MG63 (cell line): ENCODE results near the gene GPN3. TPM values are rescaled to one million over a fixed set of nuclear protein-coding genes. Genes with fewer than 3 reads are reported as not detected.
"Not testable (repeated sequence)": the region's sequence is repeated elsewhere in the genome, so short reads cannot be mapped to it uniquely, and the experiment has no call there.

Source experiments
- DNase-seq: peaks from one replicate; pipeline ENCODE4 v3.0.0-alpha.2; 2020
- H3K27me3 ChIP-seq: fragments of 250-450 bp; sonication (Bioruptor Pico); 2 replicates; pipeline ENCODE4 v1.5.1; 2020; ENCODE audit warnings: mild to moderate bottlenecking, moderate library complexity
- H3K36me3 ChIP-seq: fragments of 250-450 bp; sonication (Bioruptor Pico); 2 replicates; pipeline ENCODE4 v1.5.1; 2020; ENCODE audit warnings: mild to moderate bottlenecking, moderate library complexity
- H3K4me3 ChIP-seq: fragments of 250-450 bp; sonication (Bioruptor Pico); 2 replicates; pipeline ENCODE4 v1.5.1; 2020; ENCODE audit warnings: mild to moderate bottlenecking, moderate library complexity
- H3K9me3 ChIP-seq: fragments of 250-450 bp; sonication (Bioruptor Pico); 2 replicates; pipeline ENCODE4 v1.5.1; 2020; ENCODE audit warnings: mild to moderate bottlenecking, moderate library complexity
- total RNA-seq: library from RNA; depleted of rRNA; stranded (reverse); fragments of >200 nt; shearing (Covaris generic); gene quantifications from 2 replicates; pipeline ENCODE4 v1.2.3, GENCODE V29; 2014; ENCODE audit warnings: low replicate concordance

GPN3 gene
- total RNA-seq, 1 experiment from 2014 or later = 38.0 TPM

DNA sequence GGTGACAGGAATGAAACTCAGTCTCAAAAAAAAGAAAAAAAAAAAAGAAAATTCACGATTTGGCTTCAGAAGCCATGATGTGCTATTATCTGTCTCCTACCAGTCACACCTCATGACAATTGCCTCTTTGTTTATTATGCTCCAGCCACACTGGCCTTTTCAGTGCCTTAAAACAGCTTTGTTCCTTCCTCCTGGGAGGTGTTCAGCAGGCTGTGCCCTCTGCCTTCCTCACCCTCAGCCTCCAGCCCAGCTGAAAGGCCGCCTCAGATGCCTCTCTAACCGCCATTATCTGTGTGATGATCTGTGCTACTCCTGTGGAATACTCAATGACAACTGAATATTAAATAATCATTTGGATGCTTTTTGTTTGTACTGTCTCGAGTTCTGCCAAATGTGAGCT lies 9.3 kb downstream of the GPN3 start:
- no peaks in the 10 kb centered on the region for H3K27me3 ChIP-seq
- no peak for DNase-seq
- no peaks in the 10 kb centered on the region for H3K9me3 ChIP-seq
- no peak overlapping the region for H3K4me3 ChIP-seq
- H3K36me3 ChIP-seq = peaks cover 12% of the 10 kb centered on the region

DNA sequence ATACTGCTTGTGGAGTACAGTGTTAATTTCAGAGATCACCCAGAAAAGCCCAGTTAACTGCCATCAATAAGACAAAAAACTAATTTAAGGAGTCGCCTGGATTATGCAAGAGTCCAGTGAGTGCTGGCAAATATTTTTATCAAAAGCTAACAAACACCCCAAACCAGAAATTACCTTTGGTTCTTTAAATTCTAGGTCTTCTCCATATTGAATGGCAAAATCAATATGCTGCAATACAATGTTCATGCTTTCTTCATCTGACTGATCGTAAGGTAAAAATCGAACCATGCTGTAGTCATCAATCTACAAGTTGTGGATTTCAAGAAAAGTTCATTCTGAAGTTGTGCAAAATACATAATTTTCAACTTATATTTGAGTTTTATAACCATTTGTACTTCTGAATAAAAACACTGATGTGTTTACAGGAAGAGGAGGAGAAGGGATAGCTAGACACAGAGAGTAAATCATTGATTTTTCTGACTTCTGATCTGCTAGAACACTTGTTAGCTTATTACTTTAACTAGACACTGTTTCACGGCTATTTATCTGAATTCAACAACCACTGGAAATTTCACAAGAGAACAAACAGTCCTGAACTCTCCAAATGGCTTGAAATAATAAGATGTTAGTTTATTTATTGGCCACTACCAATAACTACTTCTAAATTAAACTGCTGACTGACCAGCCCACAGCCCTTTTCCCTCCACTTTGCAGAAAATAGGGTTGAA lies 14.3 kb downstream of the GPN3 start:
- Histone ChIP-seq H3K9me3 (no peaks in the 10 kb centered on the region), H3K36me3 (peaks cover 10% of the 10 kb centered on the region), H3K27me3 (no peaks in the 10 kb centered on the region), H3K4me3 (no peak overlapping the region)
- no peak for DNase-seq

DNA sequence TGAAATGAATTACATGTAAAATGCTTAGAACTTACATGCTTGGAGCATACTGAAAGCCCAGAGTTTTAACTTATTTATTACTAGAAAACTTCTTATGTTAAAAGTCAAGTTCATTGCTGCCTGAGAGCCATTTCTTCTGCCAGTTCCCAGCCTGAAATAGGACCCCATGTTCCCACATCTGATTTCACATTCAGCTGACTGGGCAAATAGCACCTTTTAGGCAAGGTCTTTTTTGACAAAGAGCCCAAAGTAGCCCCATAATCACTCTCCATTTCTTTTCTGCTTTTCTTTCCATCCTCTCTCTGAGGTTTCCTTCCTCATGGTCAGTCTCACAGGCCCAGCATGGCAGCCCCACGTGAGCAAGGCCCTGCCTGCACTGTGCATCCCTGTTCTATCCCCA lies 16.8 kb downstream of the GPN3 start:
- no peak for DNase-seq
- no peaks in the 10 kb centered on the region for H3K27me3 ChIP-seq
- no peak overlapping the region for H3K4me3 ChIP-seq
- H3K36me3 ChIP-seq = peaks cover 23% of the 10 kb centered on the region
- H3K9me3 ChIP-seq = no peaks in the 10 kb centered on the region

DNA sequence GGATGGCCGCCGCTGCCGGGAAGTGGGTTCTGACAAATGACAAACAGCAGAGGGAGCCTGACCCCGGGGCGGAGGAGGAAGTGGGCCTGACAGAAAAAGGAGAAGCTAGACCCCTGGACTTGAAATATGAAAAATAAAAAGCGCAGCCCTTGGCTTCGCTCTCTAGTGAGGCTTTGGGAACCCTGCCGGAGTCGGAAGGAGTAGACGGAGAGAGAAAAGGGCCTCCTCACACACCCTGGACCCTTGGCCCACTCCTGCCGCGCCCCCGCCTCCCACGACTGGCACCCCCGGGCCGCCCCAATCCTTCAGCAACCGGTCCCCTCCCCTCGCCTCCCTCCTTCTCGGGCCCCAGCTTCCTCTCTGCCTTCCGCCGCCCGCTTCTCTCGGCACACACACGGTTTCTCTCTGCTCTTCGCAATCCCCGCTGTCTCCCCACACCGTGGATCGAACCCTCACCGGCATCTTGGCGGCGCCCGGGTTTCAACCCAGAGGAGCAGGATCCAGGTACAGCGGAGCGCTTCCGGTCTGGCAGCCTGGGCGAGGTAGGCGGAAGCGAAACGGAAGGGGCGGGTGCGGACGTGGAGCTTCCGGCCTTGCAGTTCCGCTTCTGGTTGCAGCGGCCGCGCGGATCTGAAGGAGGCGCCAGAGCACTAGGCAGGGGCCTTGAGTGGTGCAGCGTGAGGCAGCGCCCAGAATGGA lies 18.1 kb downstream of the GPN3 start, which contains the start of gene ARPC3:
Gene ARPC3 (minus strand): TSS at position 539 of the 699 bp plus-strand sequence. CDS start 77 bp downstream, at position 462.
- Histone ChIP-seq H3K4me3 (peak within 1 kb of the TSS; percentile 94), H3K36me3 (peaks cover 20% of the 10 kb centered on the region), H3K9me3 (no peaks in the 10 kb centered on the region), H3K27me3 (no peaks in the 10 kb centered on the region)
- DNase-seq = peak; percentile 95

DNA sequence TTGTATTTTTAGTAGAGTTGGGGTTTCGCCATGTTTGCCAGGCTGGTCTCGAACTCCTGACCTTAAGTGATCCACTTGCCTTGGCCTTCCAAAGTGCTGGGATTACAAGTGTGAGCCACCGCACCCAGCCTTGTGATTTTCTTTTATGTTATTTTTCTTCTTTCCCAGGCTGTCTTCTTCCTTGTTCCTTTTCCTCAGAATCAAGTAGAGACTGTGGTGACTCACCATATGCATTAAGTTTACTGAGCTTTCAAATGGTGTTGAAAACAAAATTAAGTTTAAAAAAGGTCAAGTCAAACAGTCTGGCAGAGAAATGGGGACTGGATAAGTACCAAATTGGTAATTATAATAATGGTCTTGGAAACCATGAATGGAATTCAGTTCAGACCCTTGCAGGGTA lies 23.6 kb downstream of the GPN3 start:
- peaks cover 58% of the 10 kb centered on the region for H3K36me3 ChIP-seq

DNA sequence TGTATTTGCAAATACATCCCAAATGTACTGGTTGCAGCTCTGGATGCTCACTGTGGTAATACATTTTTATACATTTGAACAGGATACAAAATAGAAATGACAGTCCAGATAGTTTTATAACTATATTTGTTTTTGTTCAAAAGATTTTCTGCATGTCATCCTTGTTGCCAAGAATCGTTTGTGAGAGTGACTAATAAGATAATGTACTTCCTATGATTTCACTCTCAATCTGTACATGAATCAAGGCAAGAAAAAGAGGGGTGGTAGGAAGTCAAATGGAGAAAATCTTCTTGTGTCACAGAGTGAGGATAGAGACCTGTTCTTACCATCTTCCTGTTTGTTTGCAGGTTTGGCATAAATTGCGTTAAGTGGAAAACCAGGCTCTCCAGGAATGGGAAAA lies 31.8 kb downstream of the GPN3 start:
- no peak for DNase-seq
- Histone ChIP-seq H3K27me3 (no peaks in the 10 kb centered on the region), H3K36me3 (peaks cover 46% of the 10 kb centered on the region), H3K4me3 (no peak overlapping the region), H3K9me3 (no peaks in the 10 kb centered on the region)

More for the DNA sequence above, 23.6 kb downstream of the GPN3 start:
- Histone ChIP-seq H3K9me3 (no peaks in the 10 kb centered on the region), H3K4me3 (no peak overlapping the region), H3K27me3 (no peaks in the 10 kb centered on the region)
- no peak for DNase-seq

DNA sequence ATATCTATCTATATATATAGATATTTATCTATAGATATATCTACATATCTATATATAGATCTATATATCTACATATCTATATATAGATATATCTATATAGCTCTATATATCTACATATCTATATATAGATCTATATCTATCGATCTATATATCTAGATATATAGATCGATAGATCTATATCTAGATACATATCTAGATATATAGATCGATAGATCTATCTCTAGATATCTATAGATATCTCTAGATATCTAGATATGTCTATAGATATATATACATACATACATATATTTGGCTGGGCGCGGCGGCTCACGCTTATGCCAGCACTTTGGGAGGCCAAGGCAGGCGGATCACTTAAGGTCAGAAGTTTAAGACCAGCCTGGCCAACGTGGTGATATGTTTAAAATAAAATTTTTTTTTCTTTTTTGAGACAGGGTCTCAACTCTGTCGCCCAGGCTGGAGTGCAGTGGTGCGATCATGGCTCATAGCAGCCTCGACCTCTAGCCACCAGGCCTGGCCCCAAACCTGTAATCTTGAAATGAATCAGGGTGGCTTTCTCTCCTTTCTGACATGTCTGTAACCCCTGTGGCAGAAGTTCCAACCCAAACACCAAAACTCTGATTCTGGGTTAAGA lies 36.0 kb downstream of the GPN3 start:
- H3K36me3 ChIP-seq = peaks cover 23% of the 10 kb centered on the region
- peak overlapping the region; percentile 52; the same call in 1 of the 2 replicates for H3K4me3 ChIP-seq
- no peaks in the 10 kb centered on the region for H3K9me3 ChIP-seq
- H3K27me3 ChIP-seq = no peaks in the 10 kb centered on the region
- DNase-seq = no peak

DNA sequence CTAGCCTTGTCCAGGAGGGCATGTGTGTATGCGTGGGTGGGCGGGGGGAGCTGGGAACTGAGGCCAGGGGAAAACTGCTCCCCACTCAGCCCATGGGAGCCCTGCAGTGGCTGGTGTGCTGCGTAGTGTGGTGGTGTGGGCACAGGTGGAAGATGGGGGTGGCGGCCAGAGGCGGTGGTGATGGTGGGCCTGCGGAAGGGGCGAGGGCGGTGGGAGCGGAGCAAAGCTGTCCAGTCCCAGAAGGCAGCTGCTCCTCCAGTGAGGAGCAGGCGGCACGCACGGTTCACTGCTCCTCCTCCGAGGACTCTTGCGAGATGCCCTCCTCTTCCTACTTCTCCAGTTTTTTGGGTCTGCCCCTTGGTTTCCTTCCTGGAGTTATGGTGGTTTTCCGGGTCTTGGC lies 38.4 kb downstream of the GPN3 start:
- H3K9me3 ChIP-seq, H3K36me3 ChIP-seq, DNase-seq, H3K27me3 ChIP-seq, H3K4me3 ChIP-seq: not testable (repeated sequence)

DNA sequence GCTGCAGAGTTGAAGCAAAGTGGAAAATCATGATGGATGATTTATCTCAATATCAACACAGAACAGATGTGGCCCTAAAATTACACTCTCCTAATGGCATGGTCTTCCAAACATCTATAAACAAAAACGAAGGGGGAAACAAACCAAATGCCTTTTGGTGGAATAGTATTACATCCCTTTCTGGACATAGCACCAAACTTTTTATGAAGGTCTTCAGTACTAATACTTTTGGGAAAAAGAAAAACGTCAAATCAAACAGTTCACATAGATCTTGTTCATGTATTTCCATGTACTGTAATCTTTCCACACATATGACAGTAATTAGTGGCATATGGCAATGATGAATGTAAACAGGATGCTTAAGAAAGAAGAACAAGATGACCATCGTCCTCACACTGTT lies 41.7 kb downstream of the GPN3 start:
- H3K27me3 ChIP-seq = no peaks in the 10 kb centered on the region
- H3K9me3 ChIP-seq = no peaks in the 10 kb centered on the region
- no peak for DNase-seq
- H3K36me3 ChIP-seq = no peaks in the 10 kb centered on the region
- H3K4me3 ChIP-seq = no peak overlapping the region

DNA sequence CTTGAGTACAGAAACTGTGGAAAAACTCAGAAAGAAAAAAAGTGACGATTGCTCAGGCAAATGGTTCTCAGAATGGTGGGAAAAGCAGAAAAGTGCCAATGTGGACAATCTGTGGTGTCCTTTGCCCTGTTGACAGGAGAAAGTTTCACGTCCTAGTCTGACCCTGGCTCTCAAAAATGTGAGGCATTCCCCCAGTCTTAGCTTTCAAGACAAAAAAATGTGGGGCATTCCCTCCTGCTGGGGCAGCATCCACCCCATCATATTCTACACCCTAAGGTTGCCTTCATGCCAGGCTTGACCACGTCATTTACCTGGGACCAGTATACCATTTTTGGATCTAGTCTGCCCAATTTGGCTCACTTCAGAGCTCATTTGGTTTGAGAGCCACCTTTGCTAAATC lies 43.8 kb downstream of the GPN3 start:
- no peak for DNase-seq
- Histone ChIP-seq H3K27me3 (no peaks in the 10 kb centered on the region), H3K4me3 (no peak overlapping the region), H3K36me3 (no peaks in the 10 kb centered on the region), H3K9me3 (no peaks in the 10 kb centered on the region)

DNA sequence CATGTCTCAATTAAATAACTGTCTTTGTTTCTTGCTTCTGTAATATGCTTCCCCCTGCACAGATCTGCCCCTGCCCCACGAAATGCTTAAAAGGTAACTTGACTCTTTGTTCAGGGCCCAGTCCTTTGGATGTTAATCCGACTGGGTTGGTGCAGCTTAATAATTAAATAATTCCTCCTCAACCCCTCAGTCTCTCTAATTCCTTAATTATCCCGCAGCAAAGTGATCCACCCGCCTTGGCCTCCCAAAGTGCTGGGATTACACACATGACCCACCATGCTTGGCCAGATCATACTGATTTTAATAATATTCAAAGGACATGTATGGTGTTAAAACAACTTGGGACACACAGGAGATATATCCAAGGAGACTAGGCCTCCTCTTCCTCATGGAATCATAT lies 46.4 kb downstream of the GPN3 start:
- DNase-seq = no peak
- H3K9me3 ChIP-seq = no peaks in the 10 kb centered on the region
- H3K27me3 ChIP-seq = no peaks in the 10 kb centered on the region
- H3K4me3 ChIP-seq = no peak overlapping the region
- no peaks in the 10 kb centered on the region for H3K36me3 ChIP-seq

DNA sequence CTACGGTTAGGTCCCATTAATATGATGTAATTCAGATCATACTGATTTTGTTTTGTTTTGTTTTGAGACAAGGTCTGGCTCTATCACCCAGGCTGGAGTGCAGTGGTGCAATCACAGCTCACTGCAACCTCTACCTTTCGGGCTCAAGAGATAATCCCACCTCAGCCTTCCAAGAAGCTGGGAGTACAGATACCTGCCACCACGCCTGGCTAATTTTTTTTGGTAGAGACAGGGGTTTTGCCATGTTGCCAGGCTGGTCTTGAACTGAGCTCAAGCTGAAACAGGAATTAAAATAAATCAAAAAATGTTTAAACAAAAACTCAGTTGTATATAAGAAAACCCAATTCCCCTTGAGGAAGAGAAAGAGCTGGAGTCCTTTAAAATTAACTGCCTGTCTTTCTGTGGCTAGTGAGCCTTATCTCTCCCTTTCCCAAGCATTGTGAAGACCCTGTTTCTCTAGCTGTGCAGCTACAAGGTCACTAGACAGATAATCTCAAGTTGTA lies 46.8 kb downstream of the GPN3 start:
- Histone ChIP-seq H3K36me3 (no peaks in the 10 kb centered on the region), H3K27me3 (no peaks in the 10 kb centered on the region), H3K9me3 (no peaks in the 10 kb centered on the region), H3K4me3 (no peak overlapping the region)
- DNase-seq = no peak

DNA sequence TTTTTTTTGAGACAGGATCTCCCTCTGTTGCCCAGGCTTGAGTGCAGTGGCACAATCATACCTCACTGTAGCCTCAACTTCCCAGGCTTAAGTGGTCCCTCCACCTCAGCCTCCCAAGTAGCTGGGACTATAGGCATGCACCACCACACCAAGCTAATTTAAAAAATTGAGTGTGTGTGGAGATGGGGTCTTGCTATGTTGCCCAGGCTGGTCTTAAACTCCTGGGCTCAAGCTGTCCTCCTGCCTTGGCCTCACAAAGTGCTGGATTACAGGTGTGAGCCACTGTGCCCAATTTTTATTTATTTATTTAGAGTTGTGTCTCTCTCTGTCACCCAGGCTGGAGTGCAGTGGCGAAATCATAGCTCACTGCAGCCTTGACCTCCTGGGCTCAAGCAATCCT lies 47.4 kb downstream of the GPN3 start:
- H3K27me3 ChIP-seq, H3K4me3 ChIP-seq, DNase-seq, H3K36me3 ChIP-seq, H3K9me3 ChIP-seq: not testable (repeated sequence)

DNA sequence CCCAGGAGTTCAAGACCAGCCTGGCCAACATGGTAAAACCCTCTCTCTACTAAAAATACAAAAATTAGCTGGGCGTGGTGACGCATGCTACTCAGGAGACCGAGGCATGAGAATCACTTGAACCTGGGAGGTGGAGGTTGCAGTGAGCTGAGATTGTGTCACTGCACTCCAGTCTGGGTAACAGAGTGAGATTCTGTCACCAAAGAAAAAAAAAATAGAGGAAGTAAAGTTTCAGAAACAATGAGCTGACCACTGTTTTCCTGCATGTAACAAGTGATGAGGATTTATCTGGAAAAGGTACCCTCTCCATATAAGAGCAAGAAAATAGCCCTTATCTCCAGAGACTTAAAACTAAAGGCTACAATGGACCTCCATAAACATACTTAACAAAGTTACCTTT lies 50.9 kb downstream of the GPN3 start:
- DNase-seq = not testable (repeated sequence)

DNA sequence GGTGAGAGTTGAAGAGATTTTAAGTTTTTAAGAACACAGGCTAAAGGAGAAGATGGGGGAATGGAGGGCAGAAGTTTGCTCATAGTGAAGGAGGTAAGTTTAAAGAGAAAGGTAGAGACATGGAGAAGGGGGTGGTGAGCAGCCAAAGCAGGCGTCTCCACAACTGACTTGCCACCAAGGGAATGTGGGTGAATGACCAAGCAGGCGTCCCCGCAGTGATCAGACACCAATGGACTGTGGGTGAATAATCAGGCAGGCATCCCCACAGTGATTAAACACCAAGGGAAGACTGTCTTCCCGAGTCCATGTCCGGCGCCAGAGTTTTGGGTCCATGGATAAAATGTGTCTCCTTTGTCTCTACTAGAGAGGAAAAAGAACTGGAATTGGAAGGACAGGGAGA lies 58.0 kb downstream of the GPN3 start:
- H3K4me3 ChIP-seq, DNase-seq, H3K36me3 ChIP-seq, H3K9me3 ChIP-seq, H3K27me3 ChIP-seq: not testable (repeated sequence)

More for the DNA sequence above, 50.9 kb downstream of the GPN3 start:
- not testable (repeated sequence) for H3K9me3 ChIP-seq, H3K4me3 ChIP-seq, H3K27me3 ChIP-seq, H3K36me3 ChIP-seq

DNA sequence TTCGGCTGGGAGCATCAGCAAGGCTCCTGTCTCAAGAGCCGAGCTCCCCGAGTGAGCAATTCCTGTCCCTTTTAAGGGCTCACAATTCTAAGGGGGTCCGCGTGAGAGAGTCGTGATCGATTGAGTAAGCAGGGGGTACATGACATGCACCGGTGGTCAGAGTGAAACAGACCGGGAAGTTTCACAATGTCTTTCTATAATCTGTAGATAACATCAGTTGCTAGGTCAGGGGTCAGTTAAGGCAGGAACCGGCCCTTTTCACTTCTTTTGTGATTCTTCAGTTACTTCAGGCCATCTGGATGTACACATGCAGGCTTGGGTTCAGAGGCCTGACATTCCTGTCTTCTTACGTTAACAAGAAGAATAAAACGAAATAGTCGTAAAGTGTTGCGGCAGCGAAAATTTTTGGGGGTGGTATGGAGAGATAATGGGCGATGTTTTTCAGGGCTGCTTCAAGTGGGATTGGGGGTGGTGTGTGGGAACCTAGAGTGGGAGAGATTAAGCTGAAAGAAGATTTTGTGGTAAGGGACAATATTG lies 62.9 kb downstream of the GPN3 start:
- not testable (repeated sequence) for H3K4me3 ChIP-seq, H3K9me3 ChIP-seq, H3K27me3 ChIP-seq, DNase-seq
- H3K36me3 ChIP-seq = peaks cover 14% of the 10 kb centered on the region
